ENCODE data around the gene ZNF223. TPM values are rescaled to one million over a fixed set of nuclear protein-coding genes. Genes with fewer than 3 reads are reported as not detected.

The ZNF223 gene
- total RNA-seq, 1 donor from 2014 or later = 5.0 TPM

- peak; percentile 77 to 89 for DNase-seq (ENCODE audit: low read depth in 2 of 2)
Observed at GRCh38 chr19:44071824-44072542, 20.1 kb downstream of the ZNF223 start, which contains the start of gene ZNF284. TSS of gene ZNF284 (plus strand) at chr19:44072159. CDS start at chr19:44076390, 4,231 bp downstream.

- peak; percentile 13 to 15 for DNase-seq (ENCODE audit: low read depth in 2 of 2)
Observed at GRCh38 chr19:44072543-44073401, 20.9 kb downstream of the ZNF223 start.

DNA sequence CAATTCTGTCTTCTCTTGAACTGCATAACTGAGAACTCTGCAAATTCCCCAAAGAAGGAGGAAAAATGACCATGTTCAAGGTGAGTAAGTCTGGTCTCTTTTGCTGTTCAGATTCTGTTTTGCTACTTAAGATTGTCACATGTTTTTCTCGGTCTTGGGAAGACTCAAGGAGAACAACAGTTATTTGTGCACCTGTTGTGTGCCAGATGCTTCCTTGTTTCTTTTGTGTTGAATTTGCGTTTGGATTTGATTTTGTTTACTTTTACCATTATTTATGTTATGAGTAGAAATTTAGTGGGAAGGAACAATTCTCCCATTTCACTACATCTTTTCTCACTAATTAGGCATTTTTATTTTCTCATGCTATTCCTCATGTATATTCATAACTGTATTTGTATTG lies 24.5 kb downstream of the ZNF223 start:
- no peak for DNase-seq (ENCODE audit: low read depth in 2 of 2)

DNA sequence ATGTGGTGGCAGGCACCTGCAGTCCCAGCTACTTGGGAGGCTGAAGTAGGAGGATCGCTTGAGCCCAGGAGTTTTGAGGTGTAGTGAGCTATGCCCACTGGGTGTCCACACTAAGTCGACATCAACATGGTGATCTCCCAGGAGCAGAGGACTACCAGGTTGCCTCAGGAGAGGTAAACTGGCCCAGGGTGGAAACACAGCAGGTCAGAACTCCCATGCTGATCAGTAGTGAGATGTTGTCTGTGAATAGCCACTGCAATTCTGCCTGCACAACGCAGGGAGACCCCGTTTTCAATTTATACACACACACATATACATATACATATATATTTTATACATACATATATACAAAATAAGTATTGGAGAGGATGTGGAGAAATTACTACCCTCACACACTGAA lies 40.3 kb downstream of the ZNF223 start:
- DNase-seq (ENCODE audit: low read depth in 2 of 2) = no peak

GRCh38 chr19:44093931-44094765 lies 42.3 kb downstream of the ZNF223 start, which contains the start of gene ZNF224:
TSS of gene ZNF224 (plus strand) at chr19:44094361. CDS start at chr19:44097874, 3,513 bp downstream.
- DNase-seq (ENCODE audit: low read depth in 2 of 2) = peak; percentile 92 to 94

GRCh38 chr19:44107751-44108150 lies 55.9 kb downstream of the ZNF223 start:
- DNase-seq (ENCODE audit: low read depth in 2 of 2) = no peak

GRCh38 chr19:44109458-44109857 lies 57.6 kb downstream of the ZNF223 start:
- DNase-seq (ENCODE audit: low read depth in 2 of 2) = no peak

GRCh38 chr19:44111910-44112463 lies 60.2 kb downstream of the ZNF223 start:
- DNase-seq (ENCODE audit: low read depth in 2 of 2) = peak; percentile 59 to 69

DNA sequence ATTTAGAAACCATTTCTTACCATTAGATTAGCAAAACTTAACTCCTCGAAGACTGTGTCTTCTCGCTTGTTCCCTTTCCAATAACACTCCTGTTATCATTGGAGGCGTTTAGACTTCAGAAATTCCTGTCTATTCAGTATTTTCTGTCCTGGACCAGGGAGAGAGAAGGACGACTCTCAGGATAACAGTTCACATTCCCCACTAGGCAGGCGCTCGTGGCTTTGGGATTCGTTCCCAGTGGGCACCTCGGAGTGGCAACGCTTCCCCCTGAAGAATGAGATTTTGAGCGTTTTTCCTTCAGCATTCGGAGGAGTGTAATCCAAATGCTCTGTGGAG lies 60.9 kb downstream of the ZNF223 start:
- no peak for DNase-seq (ENCODE audit: low read depth in 2 of 2)

DNA sequence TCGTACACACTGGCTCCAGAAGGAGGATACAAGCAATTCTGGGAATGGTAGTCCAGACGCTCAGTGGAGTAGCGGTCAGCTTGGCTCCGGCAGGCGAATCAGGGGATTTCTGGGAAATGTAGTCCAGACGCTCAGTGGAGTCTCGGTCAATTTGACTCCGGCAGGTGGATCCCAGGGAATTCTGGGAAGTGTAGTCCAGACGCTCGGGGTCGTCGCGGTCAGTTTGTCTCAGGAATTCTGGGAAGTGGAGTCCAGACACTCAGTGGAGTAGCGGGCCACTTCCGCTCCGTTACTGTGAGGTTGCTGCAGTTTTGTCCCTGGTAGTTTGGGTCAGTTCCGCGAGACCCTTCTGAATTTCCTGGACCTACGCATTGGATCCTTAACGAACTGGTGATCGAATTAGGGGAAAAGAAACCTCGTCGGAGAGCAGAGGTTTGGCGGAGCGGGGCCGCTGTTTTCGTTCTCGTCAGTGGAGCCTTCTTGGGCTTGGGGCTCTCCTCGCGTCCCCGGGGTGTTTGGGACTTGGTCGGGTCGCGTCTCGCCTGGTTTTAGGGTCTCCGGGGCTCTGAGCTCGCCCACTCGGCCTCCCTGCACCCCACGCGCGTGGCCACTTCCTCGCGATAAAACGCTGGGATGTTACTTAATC lies 61.4 kb downstream of the ZNF223 start, which contains the start of gene ZNF225:
TSS of gene ZNF225 (plus strand) at position 262 of the 646 bp plus-strand sequence. CDS start 2,429 bp downstream, outside the sequence.
- peak; percentile 97 to 98 for DNase-seq (ENCODE audit: low read depth in 2 of 2)

DNA sequence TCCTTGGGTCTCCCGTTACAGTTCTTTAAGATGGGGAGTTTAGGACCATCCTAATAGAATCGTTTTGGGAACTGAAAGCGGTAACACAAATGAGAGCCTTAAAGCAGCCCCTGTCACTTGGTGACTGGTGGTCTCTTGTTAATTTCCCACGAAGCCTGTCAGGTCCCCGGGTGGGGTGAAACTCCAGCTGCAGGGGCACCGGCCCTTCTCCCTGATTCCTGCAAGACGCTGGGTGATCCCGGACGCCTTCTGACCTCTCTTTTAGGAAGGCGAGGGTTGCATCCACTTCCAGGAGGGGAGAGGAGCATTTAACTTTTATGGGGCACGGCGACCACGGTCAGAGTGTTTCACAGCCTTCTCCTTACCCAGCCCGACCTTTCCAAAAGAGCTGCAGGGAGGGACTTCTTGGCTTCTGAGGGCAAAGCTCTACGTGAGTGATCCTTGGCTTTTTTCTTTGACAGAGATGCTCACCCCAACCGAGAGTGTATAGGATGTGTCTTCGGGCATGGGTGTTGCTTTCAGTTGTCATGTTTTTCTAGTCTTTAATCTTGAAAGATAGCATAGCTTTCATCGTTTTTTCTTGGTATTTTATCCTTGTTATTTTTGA lies 62.1 kb downstream of the ZNF223 start:
- DNase-seq (ENCODE audit: low read depth in 2 of 2) = no peak

Other genes starting within 250 kb of the ZNF223 start
- gene LYPD5, start 249.6 kb upstream of the ZNF223 start, total RNA-seq = 0.22 and 0.40 TPM in 2 replicates
- gene ZNF283, start 224.7 kb upstream of the ZNF223 start, total RNA-seq = 5.0 and 8.5 TPM in 2 replicates
- 0.44 and 0.60 TPM in 2 replicates for gene ZNF404, start 168.1 kb upstream of the ZNF223 start, total RNA-seq
- gene ZNF45, start 116.8 kb upstream of the ZNF223 start, total RNA-seq = 13.7 and 16.9 TPM in 2 replicates
- 3.3 and 4.0 TPM in 2 replicates for gene ZNF221, start 100.8 kb upstream of the ZNF223 start, total RNA-seq
- gene ZNF155, start 67.8 kb upstream of the ZNF223 start, total RNA-seq = 5.4 and 7.3 TPM in 2 replicates
- 2.0 and 2.6 TPM in 2 replicates for gene ZNF230, start 49.1 kb upstream of the ZNF223 start, total RNA-seq
- 4.4 and 5.4 TPM in 2 replicates for gene ZNF222, start 26.7 kb upstream of the ZNF223 start, total RNA-seq
- 1.5 and 2.8 TPM in 2 replicates for gene ZNF284, start 20.1 kb downstream of the ZNF223 start, total RNA-seq
- 19.0 and 27.8 TPM in 2 replicates for gene ZNF224, start 42.3 kb downstream of the ZNF223 start, total RNA-seq
- gene ZNF225, start 61.4 kb downstream of the ZNF223 start, total RNA-seq = 4.4 and 7.3 TPM in 2 replicates
- 5.0 and 9.7 TPM in 2 replicates for gene ZNF234, start 89.5 kb downstream of the ZNF223 start, total RNA-seq
- gene ZNF226, start 113.1 kb downstream of the ZNF223 start, total RNA-seq = 12.0 and 13.1 TPM in 2 replicates
- 14.4 and 18.1 TPM in 2 replicates for gene ZNF227, start 160.5 kb downstream of the ZNF223 start, total RNA-seq
- 1.3 and 1.8 TPM in 2 replicates for gene ZNF233, start 207.8 kb downstream of the ZNF223 start, total RNA-seq

All from lung microvascular endothelial cell (primary cell).